Naive B cell (primary cell): ENCODE measurements around the gene SDK1. TPM values are rescaled to one million over a fixed set of nuclear protein-coding genes. Genes with fewer than 3 reads are reported as not detected.
A peak's percentile ranks its signal among the peaks of the same experiment; 100 is the strongest.

Experiments used
- ATAC-seq, 2 donors: fragments of 150-1000 bp; cut with Tn5 transposase; 2 replicates each; pipeline ENCODE4 v1.10.0; 2021; ENCODE audit warnings: low read depth in 2 of 2, mild to moderate bottlenecking in 2 of 2, moderate library complexity in 2 of 2
- DNase-seq: peaks from one replicate; pipeline ENCODE4 v3.0.0; 2022
- H3K27ac Mint-ChIP-seq, 6 donors: one replicate each; pipeline ENCODE4 v1.8.0; 2020 to 2022; ENCODE audit warnings: mild to moderate bottlenecking in 6 of 6, mixed read lengths in 6 of 6, moderate library complexity in 5 of 6, inconsistent platforms in 2 of 6
- H3K27me3 Mint-ChIP-seq, 3 donors: one replicate each; pipeline ENCODE4 v1.8.0; 2021 to 2022; ENCODE audit warnings: mixed read lengths in 3 of 3, mild to moderate bottlenecking in 1 of 3
- H3K36me3 Mint-ChIP-seq, 2 donors: one replicate each; pipeline ENCODE4 v1.8.0; 2020 to 2022; ENCODE audit warnings: mixed read lengths in 2 of 2, inconsistent platforms in 1 of 2, mild to moderate bottlenecking in 1 of 2
- H3K4me1 Mint-ChIP-seq, 3 donors: one replicate each; pipeline ENCODE4 v1.8.0; 2020 to 2022; ENCODE audit warnings: mixed read lengths in 3 of 3, inconsistent platforms in 1 of 3, mild to moderate bottlenecking in 1 of 3, moderate library complexity in 1 of 3
- H3K4me3 Mint-ChIP-seq, 8 donors: one replicate each; pipeline ENCODE4 v1.8.0; 2020 to 2022; ENCODE audit warnings: mild to moderate bottlenecking in 8 of 8, mixed read lengths in 8 of 8, moderate library complexity in 8 of 8, inconsistent platforms in 2 of 8
- H3K9me3 Mint-ChIP-seq, 7 donors: one replicate each; pipeline ENCODE4 v1.8.0; 2020 to 2022; ENCODE audit warnings: mixed read lengths in 7 of 7, mild to moderate bottlenecking in 5 of 7, inconsistent platforms in 2 of 7, moderate library complexity in 1 of 7
- polyA plus RNA-seq, 6 donors: library from polyadenylated mRNA; unstranded; fragments of 300-500 nt; fragmentation: Illumina TruSeq; gene quantifications; one replicate each; pipeline ENCODE4 v1.2.3, GENCODE V29; 2021; ENCODE audit warnings: low read depth in 6 of 6

Gene SDK1
- polyA plus RNA-seq, 6 donors from 2014 or later: 0.15 to 0.60 (median 0.38) TPM; not detected in 2

DNA sequence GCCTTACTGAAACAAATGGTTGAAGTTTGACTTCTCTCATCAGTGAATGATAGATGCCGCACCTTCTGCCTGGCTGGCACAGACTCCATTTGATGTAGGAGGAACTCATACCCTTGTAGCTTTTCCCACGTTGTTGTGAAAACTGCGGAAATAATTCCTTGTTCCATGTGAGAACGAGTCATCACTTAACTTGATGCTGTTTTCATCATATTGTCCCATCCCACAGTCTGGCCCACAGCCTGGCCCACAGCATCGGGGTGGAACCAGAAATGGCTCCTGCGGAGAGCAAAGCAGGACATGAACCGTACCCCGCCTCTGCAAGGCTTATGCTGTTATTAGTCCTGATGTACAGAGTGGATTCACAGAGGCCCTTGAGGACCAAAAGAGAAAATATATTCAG, 587.0 kb downstream of the SDK1 start:
- DNase-seq: no peak
- no peak for ATAC-seq
- Mint-ChIP-seq H3K36me3 (peaks cover 0 to 6% of the 10 kb centered on the region in 2 donors), H3K4me1 (no peaks in the 10 kb centered on the region), H3K4me3 (no peak overlapping the region), H3K9me3 (peaks cover 0 to 3% (median 0%) of the 10 kb centered on the region in 7 donors), H3K27ac (no peak overlapping the region), H3K27me3 (peaks cover 4 to 38% (median 17%) of the 10 kb centered on the region in 3 donors)

DNA sequence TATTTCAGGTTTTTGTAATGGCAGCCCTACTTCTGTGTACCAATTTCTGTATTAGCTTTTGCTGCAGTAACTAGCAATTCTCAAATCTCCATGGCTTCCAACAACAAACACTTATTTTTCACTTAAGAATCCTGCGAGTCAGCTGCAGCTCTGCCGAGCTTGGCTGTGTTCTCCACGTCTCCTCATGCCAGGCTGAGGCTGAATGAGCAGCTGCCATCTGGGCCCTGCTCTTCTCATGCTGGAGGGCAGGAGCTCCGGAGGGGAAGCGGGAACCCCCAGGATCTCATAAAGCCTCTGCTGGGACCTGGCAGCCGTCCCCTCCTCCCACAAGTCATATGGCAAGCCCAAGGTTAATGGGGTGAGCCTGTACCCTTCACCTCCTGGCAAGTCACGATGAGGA, 591.1 kb downstream of the SDK1 start:
- DNase-seq (no peak), ATAC-seq (no peak)
- Mint-ChIP-seq H3K4me1 (no peaks in the 10 kb centered on the region), H3K9me3 (no peaks in the 10 kb centered on the region), H3K36me3 (peaks cover 0 to 6% of the 10 kb centered on the region in 2 donors), H3K4me3 (no peak overlapping the region), H3K27me3 (peaks cover 10 to 35% (median 24%) of the 10 kb centered on the region in 3 donors), H3K27ac (no peak overlapping the region)

GRCh38 chr7:3892686-3893085, 591.6 kb downstream of the SDK1 start:
- H3K4me3 Mint-ChIP-seq: no peak overlapping the region
- DNase-seq: no peak
- H3K36me3 Mint-ChIP-seq: peaks cover 0 to 6% of the 10 kb centered on the region in 2 donors
- H3K9me3 Mint-ChIP-seq: no peaks in the 10 kb centered on the region
- H3K27ac Mint-ChIP-seq: no peak overlapping the region
- peaks cover 8 to 35% (median 24%) of the 10 kb centered on the region in 3 donors for H3K27me3 Mint-ChIP-seq
- H3K4me1 Mint-ChIP-seq: no peaks in the 10 kb centered on the region
- no peak for ATAC-seq

DNA sequence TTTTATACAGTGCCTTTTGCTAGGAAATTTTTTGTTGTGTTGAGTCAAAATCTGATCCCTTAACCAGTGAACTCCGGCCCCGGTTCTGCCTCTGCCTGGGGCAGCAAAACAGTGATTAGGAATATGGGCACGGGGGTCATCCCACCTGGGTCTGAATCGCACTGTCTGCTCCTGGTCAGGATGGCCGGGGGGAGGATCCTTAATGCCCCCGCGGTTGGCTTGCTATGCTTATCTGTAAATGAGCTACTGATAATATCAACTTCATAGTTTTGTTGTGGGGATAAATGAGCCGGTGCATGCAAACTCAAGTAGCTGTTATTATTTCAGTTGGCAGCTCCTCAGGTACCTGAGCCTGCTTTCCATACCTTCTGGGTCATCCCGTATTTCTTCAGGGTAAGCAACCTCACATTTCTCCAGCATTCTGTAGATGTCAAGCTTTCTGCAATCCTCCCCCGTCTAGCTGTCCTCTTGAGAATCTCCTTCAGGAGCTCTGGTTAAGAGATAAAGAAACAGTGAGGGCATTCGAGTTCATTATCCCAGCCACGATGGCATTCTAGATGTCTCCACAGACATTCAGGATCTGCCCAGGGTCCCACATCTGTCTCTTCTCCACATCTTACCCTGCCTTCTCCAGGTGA, 592.2 kb downstream of the SDK1 start:
- no peaks in the 10 kb centered on the region for H3K9me3 Mint-ChIP-seq
- H3K4me3 Mint-ChIP-seq: no peak overlapping the region
- peaks cover 0 to 6% of the 10 kb centered on the region in 2 donors for H3K36me3 Mint-ChIP-seq
- no peak overlapping the region for H3K27ac Mint-ChIP-seq
- ATAC-seq (no peak), DNase-seq (no peak)
- H3K27me3 Mint-ChIP-seq: peaks cover 8 to 35% (median 24%) of the 10 kb centered on the region in 3 donors
- H3K4me1 Mint-ChIP-seq: no peaks in the 10 kb centered on the region

GRCh38 chr7:3893789-3894153, 592.7 kb downstream of the SDK1 start:
- DNase-seq (no peak), ATAC-seq (no peak)
- Mint-ChIP-seq H3K4me1 (no peaks in the 10 kb centered on the region), H3K27me3 (peaks cover 8 to 35% (median 24%) of the 10 kb centered on the region in 3 donors), H3K4me3 (no peak overlapping the region), H3K36me3 (peaks cover 0 to 6% of the 10 kb centered on the region in 2 donors), H3K9me3 (no peaks in the 10 kb centered on the region), H3K27ac (no peak overlapping the region)

GRCh38 chr7:3895341-3896116, 594.5 kb downstream of the SDK1 start:
- no peak overlapping the region for H3K27ac Mint-ChIP-seq
- H3K36me3 Mint-ChIP-seq: peaks cover 0 to 6% of the 10 kb centered on the region in 2 donors
- no peak overlapping the region for H3K4me3 Mint-ChIP-seq
- H3K27me3 Mint-ChIP-seq: peaks cover 8 to 28% (median 24%) of the 10 kb centered on the region in 3 donors
- DNase-seq (no peak), ATAC-seq (no peak)
- no peaks in the 10 kb centered on the region for H3K4me1 Mint-ChIP-seq
- no peaks in the 10 kb centered on the region for H3K9me3 Mint-ChIP-seq

- Mint-ChIP-seq H3K36me3 (peaks cover 0 to 6% of the 10 kb centered on the region in 2 donors), H3K27me3 (peaks cover 8 to 25% (median 24%) of the 10 kb centered on the region in 3 donors), H3K9me3 (no peaks in the 10 kb centered on the region), H3K27ac (no peak overlapping the region), H3K4me1 (no peaks in the 10 kb centered on the region), H3K4me3 (no peak overlapping the region)
- ATAC-seq (no peak), DNase-seq (no peak)
Measured at GRCh38 chr7:3896169-3896765, 595.2 kb downstream of the SDK1 start.

- H3K27me3 Mint-ChIP-seq: peaks cover 11 to 19% (median 17%) of the 10 kb centered on the region in 3 donors
- no peaks in the 10 kb centered on the region for H3K36me3 Mint-ChIP-seq
- no peak overlapping the region for H3K4me3 Mint-ChIP-seq
- DNase-seq: peak; percentile 40
- ATAC-seq: peak in 1 of 2 donors; percentile 53
- H3K27ac Mint-ChIP-seq: peak overlapping the region in 2 of 6 donors; percentile 21 to 80
- no peaks in the 10 kb centered on the region for H3K9me3 Mint-ChIP-seq
- no peaks in the 10 kb centered on the region for H3K4me1 Mint-ChIP-seq
Measured at GRCh38 chr7:3897430-3898372, 596.6 kb downstream of the SDK1 start.

GRCh38 chr7:3899559-3899991, 598.5 kb downstream of the SDK1 start:
- DNase-seq (no peak), ATAC-seq (no peak)
- Mint-ChIP-seq H3K4me1 (no peaks in the 10 kb centered on the region), H3K27me3 (peaks cover 8% of the 10 kb centered on the region in 3 donors), H3K27ac (no peak overlapping the region), H3K9me3 (no peaks in the 10 kb centered on the region), H3K4me3 (no peak overlapping the region), H3K36me3 (no peaks in the 10 kb centered on the region)

DNA sequence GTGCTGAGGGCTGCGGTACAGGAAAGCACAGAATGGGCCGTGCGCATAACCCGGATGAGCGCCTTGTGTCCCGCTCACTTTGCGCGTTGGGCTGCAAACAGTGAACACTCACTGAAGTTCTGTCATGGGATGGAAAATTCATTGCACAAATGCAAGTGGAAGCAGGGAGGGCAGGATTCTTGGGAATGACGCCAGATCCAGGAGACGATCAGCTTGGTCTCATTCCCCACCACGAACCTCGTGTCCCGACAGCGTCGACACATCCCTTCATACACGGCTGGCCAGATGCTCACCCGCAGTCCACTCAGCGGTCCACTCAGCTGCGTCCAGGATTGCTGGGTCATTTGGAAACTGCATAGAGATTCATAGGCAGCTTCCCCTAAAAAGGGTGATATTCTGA, 607.1 kb downstream of the SDK1 start:
- H3K4me1 Mint-ChIP-seq: no peaks in the 10 kb centered on the region
- H3K27ac Mint-ChIP-seq: no peak overlapping the region
- peaks cover 17 to 53% (median 24%) of the 10 kb centered on the region in 3 donors for H3K27me3 Mint-ChIP-seq
- ATAC-seq (no peak), DNase-seq (no peak)
- no peak overlapping the region for H3K4me3 Mint-ChIP-seq
- no peaks in the 10 kb centered on the region for H3K36me3 Mint-ChIP-seq
- H3K9me3 Mint-ChIP-seq: peaks cover 0 to 4% (median 0%) of the 10 kb centered on the region in 7 donors

DNA sequence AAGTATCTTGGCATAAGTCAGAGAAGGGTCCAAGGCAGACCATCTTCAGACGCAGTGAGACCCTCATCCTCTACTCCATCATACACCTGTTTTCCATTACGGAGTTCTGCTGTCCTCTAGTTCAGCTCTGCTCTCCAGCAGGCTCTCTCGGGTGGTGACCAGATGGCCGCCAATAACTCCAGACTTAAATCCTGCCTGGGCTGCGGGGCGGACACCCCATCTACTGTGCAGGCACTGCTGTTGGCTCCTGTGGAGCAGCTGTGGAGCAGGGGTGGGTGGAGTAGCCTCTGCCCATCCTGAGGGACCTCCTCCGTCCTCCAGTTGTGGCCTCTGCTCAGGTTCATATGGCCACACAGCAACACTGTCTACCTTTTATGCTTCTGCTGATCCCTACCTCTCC, 608.1 kb downstream of the SDK1 start:
- DNase-seq (no peak), ATAC-seq (no peak)
- no peak overlapping the region for H3K4me3 Mint-ChIP-seq
- no peaks in the 10 kb centered on the region for H3K4me1 Mint-ChIP-seq
- H3K27ac Mint-ChIP-seq: no peak overlapping the region
- no peaks in the 10 kb centered on the region for H3K36me3 Mint-ChIP-seq
- peaks cover 0 to 4% (median 0%) of the 10 kb centered on the region in 7 donors for H3K9me3 Mint-ChIP-seq
- peaks cover 17 to 61% (median 20%) of the 10 kb centered on the region in 3 donors for H3K27me3 Mint-ChIP-seq

- DNase-seq (no peak), ATAC-seq (no peak)
- H3K36me3 Mint-ChIP-seq: no peaks in the 10 kb centered on the region
- H3K27me3 Mint-ChIP-seq: peaks cover 17 to 61% (median 20%) of the 10 kb centered on the region in 3 donors
- H3K4me3 Mint-ChIP-seq: no peak overlapping the region
- no peak overlapping the region for H3K27ac Mint-ChIP-seq
- peaks cover 0 to 4% (median 0%) of the 10 kb centered on the region in 7 donors for H3K9me3 Mint-ChIP-seq
- H3K4me1 Mint-ChIP-seq: no peaks in the 10 kb centered on the region
Measured at GRCh38 chr7:3910054-3910453, 609.0 kb downstream of the SDK1 start.

GRCh38 chr7:3911685-3912084, 610.6 kb downstream of the SDK1 start:
- ATAC-seq (no peak), DNase-seq (no peak)
- peaks cover 0 to 12% (median 6%) of the 10 kb centered on the region in 3 donors for H3K4me1 Mint-ChIP-seq
- peaks cover 15 to 49% (median 17%) of the 10 kb centered on the region in 3 donors for H3K27me3 Mint-ChIP-seq
- H3K36me3 Mint-ChIP-seq: no peaks in the 10 kb centered on the region
- no peak overlapping the region for H3K27ac Mint-ChIP-seq
- H3K4me3 Mint-ChIP-seq: no peak overlapping the region
- H3K9me3 Mint-ChIP-seq: peaks cover 0 to 4% (median 0%) of the 10 kb centered on the region in 7 donors
